Body of pancreas (tissue), 4 donors: ENCODE results near the gene RAB6D.
"Not testable (repeated sequence)": the region's sequence is repeated elsewhere in the genome, so short reads cannot be mapped to it uniquely, and the experiment has no call there.

Experiments used
- CTCF ChIP-seq, 7 experiments: fragments of 450-650 bp in 4 of 7; fragments of 200-600 bp in 3 of 7; sonication (generic) in 3 of 7; IDR thresholded peaks; one replicate each; pipeline ENCODE4 v1.5.1; 2016 to 2019; ENCODE audit warnings: antibody characterized with exemption in 7 of 7
- POLR2A ChIP-seq, 3 donors: fragments of 450-650 bp; IDR thresholded peaks; one replicate each; pipeline ENCODE4 v1.6.1; 2016; ENCODE audit warnings: antibody characterized with exemption in 3 of 3, mild to moderate bottlenecking in 2 of 3

GRCh38 chr2:131391953-131392352 is 28.0 kb upstream of the RAB6D start:
- TF ChIP-seq CTCF, POLR2A (IDR thresholded peaks at IDR 0.05): not testable (repeated sequence)
